ENCODE measurements around the gene ESAM.
A peak's percentile ranks its signal among the peaks of the same experiment; 100 is the strongest.

The ESAM gene

GRCh38 chr11:124751741-124752470 is 10.2 kb downstream of the ESAM start, which contains the start of gene VSIG2:
TSS of gene VSIG2 (minus strand) at chr11:124752255. CDS start at chr11:124752137, 118 bp downstream.
- no peak for DNase-seq

GRCh38 chr11:124751391-124751740 is 10.7 kb downstream of the ESAM start:
- DNase-seq: no peak

GRCh38 chr11:124749912-124750311 is 12.2 kb downstream of the ESAM start:
- DNase-seq: peak; percentile 14

GRCh38 chr11:124748481-124749343 is 13.4 kb downstream of the ESAM start:
- no peak for DNase-seq

DNA sequence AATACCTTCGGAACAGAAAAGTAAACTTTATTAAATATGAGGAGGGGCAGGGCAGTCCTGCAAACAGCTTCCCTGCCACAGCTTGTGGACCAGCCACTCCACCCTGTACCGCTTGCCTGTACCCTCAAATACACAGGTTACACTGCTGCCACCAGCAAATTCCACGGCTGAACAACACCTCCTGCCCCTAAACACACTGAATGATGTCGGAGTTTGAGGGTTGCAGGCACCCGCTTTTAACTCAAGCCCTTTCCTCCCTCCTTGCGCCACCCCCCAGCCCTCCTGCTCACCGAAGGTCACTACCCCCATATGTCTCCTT is 14.0 kb downstream of the ESAM start:
- DNase-seq: no peak

GRCh38 chr11:124747406-124748099 is 14.5 kb downstream of the ESAM start:
- no peak for DNase-seq

DNA sequence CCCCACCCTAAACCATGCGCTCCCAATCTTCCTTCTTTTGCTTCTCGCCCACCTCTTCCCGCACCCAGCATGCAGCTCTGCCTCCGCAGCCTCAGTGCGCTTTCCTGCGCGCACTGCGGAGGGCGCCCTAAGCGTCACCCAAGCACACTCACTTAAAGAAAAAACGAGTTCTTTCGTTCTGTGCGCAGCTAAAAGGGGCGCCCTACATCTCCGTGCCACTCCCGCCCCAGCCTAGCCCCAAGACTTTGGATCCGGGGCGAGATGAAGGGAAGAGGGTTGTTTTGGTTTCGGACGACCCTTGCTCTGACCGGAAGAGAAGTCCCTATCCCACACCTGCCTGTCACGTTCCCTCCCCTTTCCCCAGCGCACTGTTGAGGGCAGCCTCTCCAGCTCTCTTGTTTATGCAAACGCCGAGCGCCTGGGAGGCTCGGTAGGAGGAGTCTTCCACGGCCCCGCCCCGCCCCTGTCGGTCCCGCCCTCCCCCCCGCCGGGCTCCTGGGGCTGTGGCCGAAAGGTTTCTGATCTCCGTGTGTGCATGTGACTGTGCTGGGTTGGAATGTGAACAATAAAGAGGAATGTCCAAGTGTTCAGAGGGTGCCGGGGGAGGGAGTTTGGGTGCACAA is 15.4 kb downstream of the ESAM start:
- DNase-seq: peak; percentile 84

DNA sequence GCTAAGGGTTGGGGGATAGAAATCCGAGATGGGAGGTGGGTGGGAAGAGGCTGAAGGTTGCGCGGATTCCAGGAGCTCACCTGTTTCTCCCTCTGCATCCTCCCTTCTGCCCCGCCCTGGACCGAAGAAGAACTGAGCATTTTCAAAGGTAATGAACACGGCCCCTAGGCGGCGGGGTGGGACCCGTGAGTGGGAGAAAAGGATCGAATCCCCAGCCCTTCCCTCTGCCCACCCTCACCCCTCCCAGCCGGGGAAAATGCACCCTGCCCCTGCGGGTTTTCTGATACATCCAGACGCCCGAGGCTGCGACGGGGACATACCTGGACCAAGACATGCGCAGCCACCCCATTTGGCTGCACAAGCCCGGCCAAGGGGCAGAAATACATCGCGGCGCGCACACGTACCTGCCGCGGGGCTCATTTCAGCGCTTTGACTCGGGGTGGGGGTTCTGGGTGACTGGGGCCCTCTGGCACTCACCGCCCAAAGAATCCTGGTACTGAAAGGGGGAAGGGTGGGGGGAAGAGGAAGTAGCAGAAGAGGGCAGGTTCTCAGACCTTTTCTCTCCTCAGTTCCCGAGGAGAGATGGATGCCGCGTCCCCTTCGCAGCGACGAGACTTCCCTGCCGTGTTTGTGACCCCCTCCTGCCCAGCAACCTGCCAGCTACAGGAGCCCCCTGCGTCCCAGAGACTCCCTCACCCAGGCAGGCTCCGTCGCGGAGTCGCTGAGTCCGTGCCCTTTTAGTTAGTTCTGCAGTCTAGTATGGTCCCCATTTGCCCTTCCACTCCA is 16.1 kb downstream of the ESAM start:
- DNase-seq: peak; percentile 47

DNA sequence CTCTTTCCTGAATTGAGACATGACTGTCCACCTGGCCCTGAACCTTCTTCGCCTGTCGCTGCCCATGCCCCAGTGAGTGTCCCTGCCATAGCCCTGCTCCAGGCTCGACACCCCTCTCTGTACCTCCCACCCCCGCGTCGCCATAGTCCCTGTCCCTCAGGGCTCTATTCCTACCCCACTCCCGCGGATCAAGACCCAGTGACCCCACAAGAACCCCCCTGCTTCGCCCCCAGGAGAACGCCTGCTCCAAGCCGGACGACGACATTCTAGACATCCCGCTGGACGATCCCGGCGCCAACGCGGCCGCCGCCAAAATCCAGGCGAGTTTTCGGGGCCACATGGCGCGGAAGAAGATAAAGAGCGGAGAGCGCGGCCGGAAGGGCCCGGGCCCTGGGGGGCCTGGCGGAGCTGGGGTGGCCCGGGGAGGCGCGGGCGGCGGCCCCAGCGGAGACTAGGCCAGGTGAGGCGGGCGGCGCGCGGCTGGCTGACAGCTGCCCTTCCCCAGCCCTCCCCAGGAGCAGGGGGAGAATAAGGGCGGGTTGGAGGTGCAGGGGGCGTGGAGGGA is 16.7 kb downstream of the ESAM start:
- no peak for DNase-seq

DNA sequence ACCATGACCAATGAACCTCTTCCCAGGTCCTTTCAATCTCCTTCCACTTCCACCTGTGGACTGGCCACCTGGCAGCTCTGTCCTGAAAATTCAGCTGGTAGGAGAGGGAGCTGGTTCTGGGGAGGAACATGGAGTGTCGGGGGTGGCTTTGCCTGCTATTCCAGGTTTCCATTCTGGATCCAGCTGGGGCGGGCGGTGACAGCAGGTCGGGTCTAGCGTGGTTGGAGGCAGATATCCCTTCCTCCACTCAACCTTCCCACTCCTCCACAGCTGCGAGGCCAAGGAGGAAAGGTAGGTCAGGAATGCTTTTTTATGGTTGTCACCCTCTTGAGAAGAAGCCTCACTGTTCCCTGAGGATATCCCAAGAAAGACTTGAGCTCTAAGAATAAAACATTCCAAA is 19.0 kb downstream of the ESAM start:
- DNase-seq: no peak

DNA sequence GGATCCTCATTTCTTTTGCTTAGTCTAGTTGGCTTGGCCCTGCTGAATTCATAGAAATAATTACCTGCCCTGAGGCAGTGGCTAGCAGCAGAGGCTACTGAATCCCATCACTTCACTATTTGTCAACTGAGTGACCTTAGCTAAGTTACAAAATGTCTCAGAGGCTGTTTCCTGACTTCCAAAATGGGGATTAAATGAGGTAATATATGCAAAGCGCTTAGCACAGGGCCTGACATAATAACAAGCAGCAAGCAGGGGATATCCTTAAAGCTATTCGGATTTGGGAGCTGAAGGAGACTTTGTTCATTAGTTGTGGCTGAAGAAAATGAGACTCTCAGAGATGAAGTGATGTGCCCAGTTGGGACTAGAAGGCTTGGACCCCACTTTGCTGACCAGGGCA is 19.5 kb downstream of the ESAM start:
- no peak for DNase-seq

DNA sequence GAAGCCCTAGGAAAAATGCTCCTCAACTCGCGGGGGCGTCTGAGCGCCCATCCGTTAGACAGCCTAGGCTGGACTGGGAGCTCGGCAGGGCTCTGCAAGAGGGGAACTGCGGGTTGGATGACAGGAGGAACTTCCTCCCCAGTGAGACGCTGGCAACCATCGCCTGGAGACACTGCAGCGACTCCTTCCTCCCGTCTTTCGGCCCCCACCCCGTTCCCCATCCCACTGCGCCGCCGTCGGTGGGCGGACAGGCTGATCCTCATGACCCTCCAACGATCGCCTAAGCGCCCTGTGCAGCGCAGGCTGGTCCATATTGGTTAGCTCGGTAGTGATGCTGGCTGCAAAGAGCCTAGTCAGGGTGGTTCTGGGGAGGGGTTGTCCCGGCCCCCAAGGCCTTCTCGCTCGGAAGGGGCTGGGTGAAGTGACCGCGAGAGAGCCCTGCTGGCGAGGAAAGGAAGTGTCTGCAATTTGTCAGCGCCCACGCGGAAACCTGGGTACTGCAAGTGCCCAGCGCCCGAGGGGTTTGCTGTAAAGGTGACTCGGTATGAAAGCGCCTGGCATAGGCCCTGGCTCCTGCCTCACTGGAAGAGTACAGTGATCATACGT is 21.7 kb downstream of the ESAM start:
- DNase-seq: peak; percentile 41

- DNase-seq: peak; percentile 90
These were observed 22.4 kb downstream of the ESAM start, which contains the start of gene NRGN for GRCh38 chr11:124739479-124740276. TSS of gene NRGN (plus strand) at chr11:124739942. CDS start at chr11:124740085, 143 bp downstream.

GRCh38 chr11:124738713-124739478 is 23.2 kb downstream of the ESAM start:
- DNase-seq: no peak

- no peak for DNase-seq
These were observed 24.3 kb downstream of the ESAM start for GRCh38 chr11:124737638-124738305.

GRCh38 chr11:124736736-124737135 is 25.4 kb downstream of the ESAM start:
- no peak for DNase-seq

- DNase-seq: no peak
These were observed 29.9 kb downstream of the ESAM start for GRCh38 chr11:124732230-124732629.

DNA sequence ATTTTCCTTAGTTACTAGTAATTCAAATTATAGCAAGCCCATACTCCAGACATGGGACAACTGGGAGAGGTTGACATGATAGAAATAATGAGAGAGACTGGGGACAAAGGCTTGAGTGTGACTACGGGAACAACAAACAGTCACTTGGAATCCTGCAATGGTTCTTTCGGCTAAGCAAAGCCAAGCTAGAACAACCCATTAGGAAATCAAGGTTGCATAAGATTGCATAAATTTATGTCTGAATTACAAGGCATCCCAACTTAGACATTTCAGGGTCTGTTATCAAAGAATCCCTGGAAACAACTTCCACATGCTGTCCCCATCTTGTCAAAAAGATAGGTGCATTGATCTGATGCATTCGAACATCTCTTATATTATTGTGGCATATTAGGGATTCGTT is 32.5 kb downstream of the ESAM start:
- no peak for DNase-seq

- DNase-seq: no peak
These were observed 34.0 kb downstream of the ESAM start for GRCh38 chr11:124728134-124728533.
